Heart left ventricle (tissue), 13 donors: ENCODE data around the gene PLA2G6.

Source experiments
- POLR2A ChIP-seq, 2 donors: fragments of 450-650 bp; IDR thresholded peaks; one replicate each; pipeline ENCODE4 v1.6.1; 2017; ENCODE audit warnings: antibody characterized with exemption in 2 of 2, mild to moderate bottlenecking in 2 of 2, moderate library complexity in 2 of 2
- TF ChIP-seq, protein P1 (sequence below), 12 donors: fragments of 200-600 bp; sonication (generic) in 4 of 12; IDR thresholded peaks; one replicate each; pipeline versions ENCODE4 v1.5.0 to v1.8.0; 2018 to 2022; ENCODE audit warnings: antibody characterized with exemption in 12 of 12, mild to moderate bottlenecking in 5 of 12
- donor health status: ischemic (EF 13 %, LVEDD 7.1; RV severe dilation, severe dysfunction).
- donor health status: DM: no; HTN: yes; CAD: no.
- donor health status: DM: no; HTN: no; CAD: no.
- donor health status: ischemic (EF 25% LVEDD 6.9; RV normal size, moderate dysfunction).
- donor health status: ischemic (EF 25% LVEDD 5.7; RV mildly dilated, moderate dysfunction).
- donor health status: ischemic (EF 35%, LVEDD 5.7; RV mildly dilated, moderate dysfunction).
- donor health status: nonischemic (EF 11% LVEDD 7.7; RV severe dilation, severe dysfunction).
- donor health status: DM: yes; HTN: yes; CAD: no.
- donor health status: PGD.
- donor health status: ischemic (EF 29% LVEDD 5.4; RV normal size, mild dysfunction).
- donor health status: nonischemic (EF 23%, LVEDD 6.1; RV moderate dilation, normal function).

DNA sequence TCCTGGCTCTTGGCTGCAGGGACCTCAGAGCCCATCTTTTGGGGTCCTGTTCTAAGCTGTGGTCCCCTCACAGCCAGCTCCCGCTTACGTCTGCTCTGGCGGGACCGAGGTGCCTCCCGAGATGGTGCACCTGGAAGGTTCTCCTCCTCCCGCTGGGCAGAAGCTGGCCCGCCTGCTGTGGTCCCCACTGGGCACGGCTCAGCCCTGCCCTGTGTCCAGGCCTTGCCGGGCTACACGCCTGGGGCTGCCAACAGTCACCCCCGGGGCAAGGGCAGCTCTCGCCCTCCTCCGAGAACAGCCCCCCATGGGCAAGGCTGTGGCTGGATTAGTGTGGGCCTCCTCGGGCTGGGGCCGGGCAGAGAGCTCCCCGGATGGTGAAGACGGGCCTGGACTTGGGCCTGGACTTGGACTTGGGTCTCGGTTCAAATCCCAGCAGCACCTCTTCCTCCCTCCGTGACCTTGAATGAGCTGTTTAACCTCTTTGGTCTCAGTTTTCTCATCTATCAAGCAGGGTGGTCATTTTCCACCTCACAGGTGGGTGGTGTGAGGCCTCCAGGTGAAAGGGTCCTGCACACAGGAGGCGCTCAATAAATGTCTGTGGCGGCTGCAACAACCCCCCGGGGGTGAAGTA is 72.1 kb downstream of the PLA2G6 start:
- TF ChIP-seq, protein P1, sequence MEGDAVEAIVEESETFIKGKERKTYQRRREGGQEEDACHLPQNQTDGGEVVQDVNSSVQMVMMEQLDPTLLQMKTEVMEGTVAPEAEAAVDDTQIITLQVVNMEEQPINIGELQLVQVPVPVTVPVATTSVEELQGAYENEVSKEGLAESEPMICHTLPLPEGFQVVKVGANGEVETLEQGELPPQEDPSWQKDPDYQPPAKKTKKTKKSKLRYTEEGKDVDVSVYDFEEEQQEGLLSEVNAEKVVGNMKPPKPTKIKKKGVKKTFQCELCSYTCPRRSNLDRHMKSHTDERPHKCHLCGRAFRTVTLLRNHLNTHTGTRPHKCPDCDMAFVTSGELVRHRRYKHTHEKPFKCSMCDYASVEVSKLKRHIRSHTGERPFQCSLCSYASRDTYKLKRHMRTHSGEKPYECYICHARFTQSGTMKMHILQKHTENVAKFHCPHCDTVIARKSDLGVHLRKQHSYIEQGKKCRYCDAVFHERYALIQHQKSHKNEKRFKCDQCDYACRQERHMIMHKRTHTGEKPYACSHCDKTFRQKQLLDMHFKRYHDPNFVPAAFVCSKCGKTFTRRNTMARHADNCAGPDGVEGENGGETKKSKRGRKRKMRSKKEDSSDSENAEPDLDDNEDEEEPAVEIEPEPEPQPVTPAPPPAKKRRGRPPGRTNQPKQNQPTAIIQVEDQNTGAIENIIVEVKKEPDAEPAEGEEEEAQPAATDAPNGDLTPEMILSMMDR (IDR thresholded peaks at IDR 0.05): no peak
- no peak for TF ChIP-seq POLR2A (IDR thresholded peaks at IDR 0.05)
